ENCODE measurements around the gene GABBR2.

The GABBR2 gene

DNA sequence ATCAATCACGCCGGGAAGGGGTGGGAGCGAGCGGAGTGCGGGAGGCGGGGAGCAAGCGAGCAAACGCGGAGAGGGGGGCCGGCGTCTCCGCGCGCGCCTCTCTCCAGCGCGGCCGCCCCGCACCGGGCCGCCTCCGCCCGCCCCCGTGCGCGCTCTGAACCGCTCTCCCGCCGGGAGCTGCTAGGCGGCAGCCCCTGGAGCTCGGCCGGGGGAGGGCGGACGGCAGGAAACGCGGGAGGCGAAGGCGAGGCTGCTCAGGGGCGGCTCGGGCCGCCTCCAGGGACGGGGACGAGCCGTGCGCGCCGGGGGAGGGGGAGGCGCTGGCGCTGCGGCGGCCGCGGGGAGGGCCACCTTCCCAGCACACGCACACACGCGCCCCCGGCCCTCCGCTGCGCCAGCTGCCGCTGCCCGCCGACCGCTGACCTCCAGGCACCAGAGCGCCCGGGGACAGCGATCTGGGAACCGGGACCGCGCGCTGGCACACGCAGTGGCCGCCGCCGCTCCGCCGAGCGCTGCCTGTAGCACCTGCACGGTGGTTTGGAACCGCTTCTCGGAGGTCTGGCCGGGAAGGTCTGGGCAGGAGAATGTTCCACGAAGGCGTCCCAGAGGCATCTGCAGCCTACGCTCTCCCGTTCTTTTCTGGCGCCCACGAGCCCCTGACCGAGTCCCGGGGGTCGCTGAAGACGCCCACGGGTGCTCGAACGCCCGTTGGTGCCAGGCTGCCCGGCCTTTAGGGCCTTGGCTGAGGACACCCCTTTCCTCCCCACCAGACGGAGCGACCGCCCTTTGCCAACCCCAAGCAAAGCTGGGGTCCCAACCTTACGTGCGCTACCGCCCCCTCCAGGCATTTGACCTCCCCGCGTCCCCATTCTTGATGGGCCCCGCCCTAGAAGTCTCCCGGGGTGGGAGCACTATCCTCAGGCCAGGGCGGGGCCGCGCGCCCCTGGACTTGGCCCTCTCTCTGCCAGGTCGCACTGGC, at the start of gene GABBR2:
TSS of gene GABBR2 (minus strand) at position 3 of the 979 bp plus-strand sequence. CDS start 198 bp downstream, outside the sequence.
- DNase-seq (ENCODE audit: low read depth): no peak

DNA sequence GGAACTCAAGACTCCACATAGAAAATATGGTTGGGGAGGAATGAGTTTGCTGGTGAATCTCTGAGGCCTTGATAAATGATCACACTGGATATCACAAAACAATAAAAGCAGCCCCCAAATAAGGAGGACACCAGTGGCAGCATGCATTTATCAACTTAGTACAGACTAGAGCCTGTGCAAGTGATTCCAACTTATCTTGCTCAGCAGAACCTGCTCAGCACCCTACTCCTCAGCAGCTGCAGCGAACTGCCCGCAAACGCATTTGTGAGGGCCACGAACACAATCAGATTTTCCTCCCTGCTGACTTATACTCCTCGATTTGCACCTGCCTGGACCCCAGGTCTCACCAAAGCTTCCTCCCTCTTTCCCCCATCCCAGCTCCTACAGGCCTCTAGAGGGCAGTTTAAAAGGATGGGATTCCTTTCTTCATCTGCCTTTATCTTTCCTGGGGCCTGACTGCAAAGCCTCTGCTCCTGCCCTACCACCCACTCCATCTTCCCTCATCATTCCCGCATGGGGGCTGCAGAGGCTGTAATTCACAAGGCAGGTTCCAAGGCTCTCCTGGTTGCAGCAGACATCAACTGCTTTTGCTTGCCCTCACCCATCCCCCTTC, 46.4 kb upstream of the GABBR2 start:
- DNase-seq (ENCODE audit: low read depth): no peak

DNA sequence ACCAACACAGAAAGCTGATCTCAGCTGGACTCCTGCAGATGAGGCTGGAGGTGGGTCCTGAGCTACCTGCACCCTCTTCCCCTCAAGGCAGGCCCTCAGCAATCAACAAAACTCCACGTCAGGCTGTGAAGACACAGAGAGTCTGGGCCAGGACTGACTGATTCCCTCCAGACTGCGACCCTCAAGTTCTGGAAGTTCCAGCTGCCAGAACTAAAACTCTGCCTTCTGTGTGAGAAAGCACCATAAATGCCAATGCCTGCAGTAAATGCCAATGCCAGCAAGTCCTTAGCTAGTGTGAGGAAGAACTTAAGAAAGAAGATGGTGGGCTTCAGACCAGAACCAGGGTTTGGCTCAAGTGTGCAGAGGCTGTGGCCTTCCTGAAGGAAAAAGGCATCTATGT, 42.5 kb upstream of the GABBR2 start:
- DNase-seq (ENCODE audit: low read depth): no peak

DNA sequence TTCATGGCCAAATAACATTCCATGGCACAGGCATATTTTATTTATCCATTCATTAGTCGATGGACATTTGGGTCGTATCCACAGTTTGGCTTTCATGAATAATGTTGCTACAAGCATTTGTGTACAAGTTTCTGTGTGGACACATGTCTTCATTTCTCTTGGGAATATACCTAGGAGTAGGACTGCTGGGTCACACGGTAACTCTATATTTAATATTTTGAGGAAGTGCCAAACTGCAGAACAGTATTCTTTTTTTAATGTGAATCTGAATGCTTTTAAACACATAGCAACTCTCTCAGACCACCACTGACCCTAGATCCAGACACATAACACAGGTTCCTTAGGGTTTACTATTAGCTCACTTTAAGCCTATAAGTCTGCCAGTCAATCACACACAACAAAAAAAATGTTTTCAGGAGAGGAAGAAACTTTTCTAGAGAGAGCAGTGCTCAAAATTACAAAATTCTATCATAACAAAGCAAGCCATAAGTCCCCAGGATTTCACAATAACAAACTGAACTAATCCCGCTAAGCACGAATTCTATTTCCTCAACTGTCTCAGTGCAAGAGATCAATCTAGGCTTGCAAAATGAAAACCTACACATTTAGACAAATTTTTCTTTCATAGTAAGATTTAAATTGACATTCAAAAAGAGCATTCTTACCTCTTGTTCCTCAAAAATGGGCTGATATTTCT, 41.8 kb upstream of the GABBR2 start:
- DNase-seq (ENCODE audit: low read depth): no peak

DNA sequence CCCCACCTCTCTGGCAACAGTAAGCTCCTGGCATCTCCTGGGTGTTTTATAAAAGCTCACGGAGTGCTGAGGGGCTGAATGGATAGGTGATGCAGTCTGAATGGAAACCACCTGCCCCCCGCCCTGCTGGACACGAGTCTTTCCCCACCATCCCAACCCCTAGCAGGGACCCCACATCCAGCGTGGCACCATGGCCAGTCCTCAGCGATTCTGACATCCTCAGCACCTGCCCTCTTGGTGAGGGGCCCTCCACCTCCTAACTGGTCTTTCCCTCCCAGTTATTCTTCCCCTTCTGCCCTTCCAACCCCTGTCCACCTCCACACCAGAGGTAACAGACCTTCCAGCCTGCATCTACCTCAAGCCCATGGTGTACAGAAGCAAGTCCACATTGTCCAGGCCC, 38.7 kb upstream of the GABBR2 start:
- no peak for DNase-seq (ENCODE audit: low read depth)

DNA sequence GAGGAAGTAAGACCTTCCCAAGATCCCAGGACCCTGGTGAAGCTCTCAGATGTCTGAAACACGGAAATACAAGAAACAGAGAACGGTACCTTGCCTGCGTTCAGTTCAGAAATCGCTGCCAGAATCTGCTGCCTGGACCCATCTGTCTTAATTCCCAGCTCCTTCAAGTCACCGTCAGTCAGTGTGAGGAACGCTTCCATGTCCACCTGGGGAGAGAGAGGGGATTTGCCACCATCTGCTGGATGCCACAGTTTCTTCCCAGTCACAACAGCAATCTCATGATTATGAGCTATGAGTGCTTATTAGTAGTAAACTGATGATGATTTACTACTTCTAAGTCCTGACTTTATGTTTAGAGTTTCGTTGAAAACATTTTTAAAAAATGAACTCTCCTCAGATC, 36.7 kb upstream of the GABBR2 start:
- no peak for DNase-seq (ENCODE audit: low read depth)

DNA sequence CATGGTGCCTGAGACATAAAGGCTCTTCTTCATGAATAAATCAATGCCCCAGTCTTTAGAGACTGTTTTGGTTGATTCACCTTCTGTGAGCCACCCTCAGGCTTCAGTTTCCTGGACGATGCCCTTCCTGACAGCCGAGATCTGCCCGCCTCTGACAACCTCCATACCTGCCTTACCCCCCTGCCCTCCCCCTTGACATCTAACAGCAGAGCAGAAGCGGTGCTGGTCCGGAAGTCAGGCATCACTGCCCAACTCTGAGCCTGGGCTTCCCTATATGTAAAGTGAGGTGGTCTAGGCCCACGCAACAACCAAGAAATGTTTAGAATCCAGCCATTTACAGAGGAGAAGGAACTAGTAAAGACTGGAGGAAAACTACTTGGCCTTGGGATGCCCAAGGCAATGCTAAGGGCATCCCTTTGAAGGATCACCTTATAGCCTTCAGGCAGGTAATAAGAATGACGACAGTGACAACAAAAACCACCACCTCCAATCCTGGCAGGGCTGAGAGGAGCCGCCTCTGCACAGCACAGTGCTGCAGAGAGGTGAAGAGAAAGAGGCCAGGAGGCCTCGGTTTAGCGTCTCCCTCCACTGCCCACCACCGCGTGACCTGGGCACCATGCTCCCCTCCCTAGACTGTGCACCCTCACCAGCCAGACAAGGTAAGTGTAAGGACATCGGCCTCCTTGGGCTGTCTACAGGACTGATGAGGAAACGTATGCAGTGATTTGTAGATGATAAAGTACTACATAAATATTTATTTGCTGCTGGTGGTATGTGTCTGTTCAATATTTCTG, 35.3 kb upstream of the GABBR2 start:
- no peak for DNase-seq (ENCODE audit: low read depth)

DNA sequence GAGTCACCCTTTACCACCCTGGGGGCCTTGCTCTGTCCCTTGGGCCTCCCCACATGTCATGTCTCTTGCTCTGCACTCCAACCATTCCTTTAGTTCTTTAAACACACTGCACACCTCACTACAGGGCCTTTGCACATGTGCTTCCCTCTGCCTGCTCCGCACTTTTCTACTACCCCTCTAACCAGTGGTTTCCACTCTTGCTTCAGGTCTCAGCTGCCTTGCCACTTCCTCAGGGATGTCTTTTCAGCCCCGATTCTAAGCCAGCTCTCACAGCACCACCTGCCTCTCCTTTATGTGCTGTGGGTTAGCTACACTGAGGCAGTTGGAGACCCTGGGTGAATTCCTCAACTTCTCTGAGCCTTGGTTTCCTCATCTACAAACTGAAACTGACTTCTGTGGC, 34.6 kb upstream of the GABBR2 start:
- DNase-seq (ENCODE audit: low read depth): no peak

DNA sequence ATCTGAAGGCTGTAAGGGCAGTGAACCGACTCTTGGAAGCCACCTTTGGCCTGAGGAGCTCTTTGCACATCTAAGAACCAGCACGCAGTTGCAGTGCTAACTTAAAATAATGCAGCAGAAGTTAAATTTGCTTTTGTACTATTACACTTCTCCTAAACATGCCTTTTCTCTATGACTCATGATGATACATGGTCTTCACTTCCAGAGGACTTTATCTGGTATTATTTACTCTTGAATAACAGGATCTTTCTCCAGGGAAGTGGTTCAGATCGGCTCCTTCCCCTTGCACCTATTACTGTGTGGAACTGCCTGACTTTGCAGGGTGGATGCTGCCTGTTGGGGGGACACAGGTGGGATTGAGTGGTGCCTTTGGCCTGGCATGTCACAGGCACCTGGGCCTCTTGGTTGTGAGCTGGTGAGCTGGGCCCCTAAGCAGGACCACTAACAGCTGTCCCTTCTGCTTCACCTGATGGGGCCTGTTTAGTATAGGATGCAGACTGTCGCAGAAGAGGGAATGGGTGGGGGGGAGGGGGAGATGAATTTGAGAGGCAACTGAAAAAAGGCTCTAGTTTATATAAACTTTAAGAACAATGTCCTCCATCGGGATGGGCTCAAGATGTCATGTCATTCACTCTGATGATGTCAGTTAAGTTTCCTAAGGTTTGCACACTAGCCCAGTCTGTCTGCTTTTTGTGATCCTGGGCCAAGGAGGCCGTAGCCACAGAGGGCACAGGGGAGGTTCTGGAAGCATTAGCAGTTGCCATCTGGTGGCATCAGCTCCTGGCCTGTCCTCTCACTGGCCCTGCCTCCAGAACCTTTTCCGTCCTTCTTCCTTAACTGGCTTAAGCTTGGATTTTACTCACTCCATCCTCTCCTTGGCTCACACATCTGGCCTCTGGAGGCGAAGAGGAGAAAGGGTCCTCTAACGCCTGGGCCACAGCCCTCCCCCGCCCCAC, 33.9 kb upstream of the GABBR2 start:
- no peak for DNase-seq (ENCODE audit: low read depth)

DNA sequence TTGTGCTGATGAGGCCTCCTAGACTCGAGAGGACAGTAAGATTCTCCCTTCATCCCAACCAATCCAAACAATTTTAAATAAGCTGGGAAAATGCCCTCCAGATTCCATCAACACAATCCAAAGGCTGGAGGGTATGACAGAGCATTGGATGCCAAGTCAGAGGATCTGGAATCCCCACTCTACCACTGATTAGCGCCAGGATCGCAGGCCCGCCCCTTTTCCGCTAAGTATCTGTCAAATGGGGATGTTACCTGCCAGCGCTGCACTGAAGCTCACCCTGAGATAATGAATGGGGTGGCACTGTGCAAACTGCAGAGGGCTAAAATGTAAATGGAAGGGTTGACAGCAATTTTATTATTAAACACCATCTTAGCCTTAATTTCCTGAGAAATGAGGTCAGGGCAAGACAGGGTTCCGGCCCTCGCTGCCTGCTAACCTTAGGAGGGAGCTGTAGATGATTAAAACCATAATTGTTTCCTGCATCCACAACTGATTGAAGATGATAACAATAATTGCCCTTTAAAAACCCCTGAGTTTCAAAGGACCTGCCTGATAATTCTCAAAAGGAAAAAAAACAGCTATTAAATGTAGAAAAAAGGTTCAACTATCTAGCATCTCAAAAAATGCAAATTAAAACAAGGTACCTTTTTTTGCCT, 31.6 kb upstream of the GABBR2 start:
- DNase-seq (ENCODE audit: low read depth): no peak

DNA sequence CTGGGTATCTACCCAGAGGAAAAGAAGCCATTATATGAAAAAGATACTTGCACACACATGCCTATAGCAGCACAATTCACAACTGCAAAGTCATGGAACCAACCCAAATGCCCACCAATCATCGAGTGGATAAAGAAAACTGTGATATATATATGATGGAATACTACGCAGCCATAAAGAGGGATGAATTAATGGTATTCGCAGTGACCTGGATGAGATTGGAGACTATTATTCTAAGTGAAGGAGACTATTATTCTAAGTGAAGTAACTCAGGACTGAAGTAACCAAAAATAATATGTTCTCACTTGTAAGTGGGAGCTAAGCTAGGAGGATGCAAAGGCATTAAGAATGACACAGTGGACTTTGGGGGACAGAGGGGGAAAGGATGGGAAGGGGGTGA, 30.0 kb upstream of the GABBR2 start:
- no peak for DNase-seq (ENCODE audit: low read depth)

DNA sequence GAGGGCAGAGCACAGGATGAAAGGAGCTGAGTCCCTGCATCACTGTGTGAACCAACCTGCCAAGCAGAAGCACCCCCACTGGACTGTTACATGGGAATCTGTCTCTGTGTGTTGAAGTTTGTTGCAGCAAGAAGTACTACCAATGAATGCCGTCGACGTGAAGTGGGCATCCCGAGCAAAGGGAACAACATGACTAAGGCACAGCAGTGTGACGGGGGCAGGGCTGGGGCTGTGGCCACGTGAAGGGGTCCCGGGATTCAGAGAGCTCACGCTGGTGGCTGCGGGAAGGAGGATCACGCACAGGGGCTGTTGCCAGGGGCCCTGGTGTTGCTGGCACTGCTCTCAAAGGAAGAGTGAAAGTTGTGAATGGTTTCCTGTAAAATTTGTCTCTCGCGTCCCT, 27.5 kb upstream of the GABBR2 start:
- no peak for DNase-seq (ENCODE audit: low read depth)

DNA sequence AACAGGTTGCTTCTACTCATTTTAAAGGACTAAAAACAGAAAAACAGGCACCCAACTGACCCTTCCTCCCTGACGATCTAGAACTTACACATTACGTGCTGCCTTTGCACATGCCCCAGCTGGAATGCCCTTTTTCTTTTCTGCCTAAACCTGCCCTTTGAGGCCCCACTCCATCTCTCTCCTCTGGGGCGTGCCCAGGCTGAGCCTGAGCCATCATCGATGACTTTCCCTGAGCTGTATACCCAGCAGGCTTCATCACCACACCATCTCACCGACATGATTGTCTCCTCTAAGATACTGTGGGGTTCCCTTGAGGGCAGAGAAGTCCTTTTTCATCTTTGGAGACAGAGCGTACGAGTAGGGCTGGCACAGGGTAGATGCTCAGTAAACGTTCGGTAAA, 24.1 kb upstream of the GABBR2 start:
- no peak for DNase-seq (ENCODE audit: low read depth)

DNA sequence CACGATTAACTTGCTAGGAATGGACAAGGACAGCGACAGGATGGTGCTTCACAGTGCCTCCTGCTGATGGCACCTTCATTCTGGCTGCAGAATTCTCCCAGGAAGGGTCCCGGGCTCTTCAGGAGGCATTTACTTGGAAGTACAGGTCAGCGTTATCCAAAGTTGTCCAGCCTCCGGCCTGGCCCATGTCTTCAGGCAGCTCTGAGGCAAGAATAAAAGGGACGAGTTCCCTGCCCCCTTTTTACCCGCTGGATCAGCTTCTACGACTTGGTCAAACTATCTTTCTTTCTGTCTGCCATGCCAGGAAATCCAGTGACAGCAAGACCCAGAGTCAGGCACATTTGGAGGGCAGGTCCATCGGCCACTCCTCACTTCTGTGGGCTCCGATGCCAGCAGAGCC, 23.4 kb upstream of the GABBR2 start:
- no peak for DNase-seq (ENCODE audit: low read depth)

DNA sequence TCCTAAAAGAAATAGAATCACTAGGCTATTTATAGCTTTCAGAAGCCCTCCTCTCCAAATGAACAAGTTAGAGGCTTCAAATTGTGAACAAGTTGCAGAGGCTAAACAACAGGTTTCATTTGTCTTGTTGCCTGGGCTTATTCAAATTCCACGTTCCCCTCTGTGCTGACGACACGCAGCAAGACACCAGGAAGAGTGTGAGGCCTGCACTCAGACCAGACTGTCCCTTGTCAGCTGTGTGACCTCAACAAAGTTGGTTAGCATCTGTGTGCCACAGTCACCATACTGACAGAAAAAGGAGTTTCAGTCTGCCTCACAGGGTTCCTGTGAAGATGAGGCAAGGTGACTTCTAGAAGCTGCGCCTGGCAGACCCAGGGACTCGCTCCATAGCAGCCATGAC, 22.1 kb upstream of the GABBR2 start:
- no peak for DNase-seq (ENCODE audit: low read depth)

DNA sequence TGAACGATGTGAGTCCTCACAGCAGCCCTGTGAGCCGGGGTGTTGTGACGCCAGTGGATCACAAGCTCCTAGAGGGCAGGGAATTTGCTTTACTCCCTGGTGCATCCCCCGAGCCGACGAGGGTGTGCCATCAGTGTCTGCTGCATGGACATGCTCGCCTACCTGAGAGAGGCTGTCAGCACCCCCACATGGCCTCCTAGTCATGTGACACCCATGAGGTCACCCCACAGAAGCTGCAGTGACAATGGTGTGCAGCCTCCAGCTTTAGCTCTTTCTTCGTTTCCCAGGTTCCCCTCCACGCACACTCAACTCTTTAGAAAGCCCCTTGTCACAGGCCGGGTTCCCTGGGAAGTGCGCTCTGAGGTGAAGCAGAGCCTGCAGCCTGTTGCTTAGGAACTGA, 19.8 kb upstream of the GABBR2 start:
- DNase-seq (ENCODE audit: low read depth): no peak

DNA sequence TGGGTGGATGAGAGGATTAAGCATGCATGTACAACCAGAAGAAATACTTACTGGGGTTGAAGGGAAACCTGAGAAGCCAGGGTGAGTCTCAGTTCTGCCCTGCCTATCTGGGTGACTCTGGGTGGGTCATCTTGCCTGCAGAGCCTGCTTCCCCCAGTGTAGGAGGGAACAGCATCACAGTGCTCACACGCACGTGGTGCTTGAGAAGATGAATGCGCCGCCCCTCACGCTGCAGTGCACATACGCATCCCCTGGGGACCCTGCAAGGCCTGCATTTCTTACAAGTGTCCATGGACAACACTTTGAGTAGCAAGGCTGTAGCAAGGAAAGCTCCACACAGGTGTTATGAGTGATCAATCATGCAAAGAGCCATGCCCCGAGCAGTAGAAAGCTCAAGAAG, 18.7 kb upstream of the GABBR2 start:
- DNase-seq (ENCODE audit: low read depth): no peak

DNA sequence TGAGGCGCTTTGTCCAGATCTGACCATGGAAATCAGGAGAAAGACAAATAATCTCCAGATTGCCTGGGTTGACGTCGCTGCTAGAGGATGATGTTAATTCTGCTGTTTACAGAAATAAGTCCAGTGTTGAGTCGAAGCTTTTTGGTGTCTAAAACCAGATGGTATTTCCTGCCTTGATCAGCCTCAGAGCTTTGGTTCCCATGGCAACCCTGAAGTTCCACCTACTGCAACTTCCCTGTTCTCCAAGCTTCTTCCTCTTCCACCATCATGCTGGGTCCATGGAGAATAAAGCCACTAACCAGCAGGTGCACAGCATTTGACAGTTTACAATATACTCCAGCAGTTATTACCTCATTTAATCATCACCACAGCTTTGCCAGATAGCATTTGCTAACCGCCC, 18.0 kb upstream of the GABBR2 start:
- DNase-seq (ENCODE audit: low read depth): no peak

DNA sequence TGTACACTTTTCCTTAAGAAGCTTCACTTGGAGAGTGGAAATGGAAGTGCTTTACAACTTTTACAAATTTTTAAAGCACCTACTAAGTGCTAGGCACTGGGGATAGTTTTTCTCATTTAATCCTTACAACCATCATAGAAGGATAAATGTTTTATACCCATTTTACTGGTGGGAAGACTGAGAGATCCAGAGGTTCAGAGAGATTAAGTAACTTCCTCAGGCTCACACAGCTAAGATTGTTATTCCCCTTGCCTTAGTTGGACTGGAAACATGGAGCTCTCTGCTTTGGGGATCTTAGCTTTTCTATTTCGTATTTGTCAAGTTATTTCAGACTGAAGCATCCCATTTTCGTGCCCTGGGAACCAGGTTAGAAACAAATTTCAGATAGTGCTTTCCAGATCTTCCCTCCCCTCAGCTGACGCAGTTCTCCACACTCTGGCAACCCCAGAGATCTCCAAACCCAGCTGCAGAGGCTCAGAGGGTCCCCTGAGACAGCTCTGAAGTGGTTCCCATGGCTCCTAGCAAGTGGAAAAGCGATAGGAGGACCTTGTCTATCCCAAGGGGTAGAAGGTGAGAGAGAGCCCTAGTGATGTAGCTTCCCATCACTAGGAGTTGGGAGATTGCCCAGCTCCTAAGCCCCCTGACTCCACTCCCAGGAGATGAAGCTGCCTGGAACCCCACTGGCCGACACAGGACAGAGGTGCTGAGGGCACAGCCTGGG, 16.2 kb upstream of the GABBR2 start:
- no peak for DNase-seq (ENCODE audit: low read depth)

DNA sequence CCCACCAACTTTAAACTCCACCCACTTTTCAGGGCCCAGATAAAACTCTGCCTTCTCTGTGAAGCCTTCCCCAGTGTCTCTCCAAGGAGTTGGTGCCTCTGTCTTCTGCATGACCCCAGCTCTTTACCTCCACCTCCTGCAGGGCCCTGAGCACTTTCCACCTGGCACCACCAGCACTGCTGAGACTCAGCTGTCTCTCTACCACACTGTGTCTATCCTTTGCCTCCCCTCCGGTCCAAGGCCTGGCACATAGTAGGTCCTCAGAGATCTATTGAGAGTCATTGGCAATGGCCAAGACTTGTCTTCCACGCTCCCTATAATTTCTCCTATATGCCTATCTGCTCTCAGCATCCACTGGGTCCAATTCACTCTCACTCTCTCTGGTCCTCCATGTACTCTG, 12.9 kb upstream of the GABBR2 start:
- DNase-seq (ENCODE audit: low read depth): no peak

All from stimulated activated CD8-positive, alpha-beta memory T cell treated with anti-CD3 and anti-CD28 coated beads, Interleukin-7, amount 100 ng/mL, for 24 hours (primary cell).